RWPE2 (cell line): ENCODE results near the gene KRT9.
"Not testable (repeated sequence)": the region's sequence is repeated elsewhere in the genome, so short reads cannot be mapped to it uniquely, and the experiment has no call there.

ENCODE experiments used
- ATAC-seq: fragments of 200-7000 bp; cut with Tn5 transposase; 3 replicates; pipeline ENCODE4 v1.9.1; 2021; ENCODE audit warnings: low read depth
- DNase-seq: peaks from one replicate; pipeline ENCODE4 v3.0.0-alpha.2; 2020; ENCODE audit warnings: low spot score
- H3K27ac ChIP-seq: fragments of 450-650 bp; 2 replicates; pipeline ENCODE4 v1.5.1; 2017; ENCODE audit warnings: mild to moderate bottlenecking; ENCODE audit not compliant: poor library complexity, severe bottlenecking
- H3K27me3 ChIP-seq: fragments of 250-450 bp; sonication (Bioruptor Pico); 2 replicates; pipeline ENCODE4 v1.5.1; 2021; ENCODE audit warnings: mild to moderate bottlenecking, moderate library complexity; ENCODE audit not compliant: insufficient read depth, poor library complexity, severe bottlenecking
- H3K36me3 ChIP-seq: fragments of 250-450 bp; sonication (Bioruptor Pico); 2 replicates; pipeline ENCODE4 v1.5.1; 2020; ENCODE audit warnings: low read depth, mild to moderate bottlenecking, moderate library complexity
- H3K4me1 ChIP-seq: fragments of 250-450 bp; sonication (Bioruptor Pico); 2 replicates; pipeline ENCODE4 v1.5.1; 2021; ENCODE audit warnings: mild to moderate bottlenecking, moderate library complexity; ENCODE audit not compliant: insufficient read depth, poor library complexity, severe bottlenecking
- H3K4me3 ChIP-seq: fragments of 250-450 bp; sonication (Bioruptor Pico); 2 replicates; pipeline ENCODE4 v1.5.1; 2021; ENCODE audit warnings: mild to moderate bottlenecking, moderate library complexity; ENCODE audit not compliant: severe bottlenecking
- H3K9me3 ChIP-seq: fragments of 250-450 bp; sonication (Bioruptor Pico); 2 replicates; pipeline ENCODE4 v1.5.1; 2021; ENCODE audit warnings: mild to moderate bottlenecking, moderate library complexity; ENCODE audit not compliant: severe bottlenecking
- TF ChIP-seq, protein P1 (sequence below): fragments of 450-650 bp; IDR thresholded peaks from one replicate; pipeline ENCODE4 v1.5.1; 2017; ENCODE audit warnings: mild to moderate bottlenecking, moderate library complexity; ENCODE audit not compliant: poor library complexity, severe bottlenecking

Gene KRT9

DNA sequence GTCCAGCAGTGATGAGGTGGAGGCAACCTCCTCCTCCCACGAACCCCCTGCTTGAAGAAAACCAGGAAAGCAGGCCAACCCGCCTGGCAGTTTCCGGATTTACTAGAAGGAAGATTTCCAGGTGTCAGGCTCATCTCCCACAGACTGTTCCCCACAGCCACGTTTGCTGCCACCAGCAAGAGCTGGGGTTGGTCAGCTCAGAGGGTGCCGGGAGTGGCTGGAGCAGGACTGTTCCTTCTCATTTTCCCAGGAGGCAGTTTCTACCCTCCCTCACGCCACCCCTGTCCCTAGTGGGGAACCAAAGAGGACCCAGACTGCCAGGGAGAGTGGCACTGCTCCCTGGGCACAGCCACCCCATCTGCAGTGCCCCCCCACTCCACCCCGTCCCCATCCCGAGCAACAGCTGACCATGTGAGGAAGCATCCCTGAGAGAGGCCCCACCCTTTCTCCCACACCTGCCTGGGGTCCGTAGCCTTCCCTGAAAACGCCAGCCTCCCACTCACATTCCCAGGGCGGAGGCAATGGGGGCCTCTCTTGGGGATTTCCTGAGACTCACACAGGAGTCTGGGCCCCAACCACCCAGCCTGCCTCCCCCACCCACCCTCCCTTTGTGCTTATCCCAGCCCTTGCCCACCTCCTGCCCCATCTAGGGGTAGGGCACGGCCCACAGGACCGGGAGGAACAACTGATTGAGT, 46.6 kb upstream of the KRT9 start:
- Histone ChIP-seq H3K4me3 (no peak overlapping the region), H3K27ac (peak overlapping the region; percentile 99), H3K27me3 (no peaks in the 10 kb centered on the region), H3K9me3 (no peaks in the 10 kb centered on the region), H3K36me3 (peaks cover 30% of the 10 kb centered on the region), H3K4me1 (peaks cover 14% of the 10 kb centered on the region)
- DNase-seq (peak; percentile 89), ATAC-seq (peak; percentile 45)
- TF ChIP-seq, protein P1, sequence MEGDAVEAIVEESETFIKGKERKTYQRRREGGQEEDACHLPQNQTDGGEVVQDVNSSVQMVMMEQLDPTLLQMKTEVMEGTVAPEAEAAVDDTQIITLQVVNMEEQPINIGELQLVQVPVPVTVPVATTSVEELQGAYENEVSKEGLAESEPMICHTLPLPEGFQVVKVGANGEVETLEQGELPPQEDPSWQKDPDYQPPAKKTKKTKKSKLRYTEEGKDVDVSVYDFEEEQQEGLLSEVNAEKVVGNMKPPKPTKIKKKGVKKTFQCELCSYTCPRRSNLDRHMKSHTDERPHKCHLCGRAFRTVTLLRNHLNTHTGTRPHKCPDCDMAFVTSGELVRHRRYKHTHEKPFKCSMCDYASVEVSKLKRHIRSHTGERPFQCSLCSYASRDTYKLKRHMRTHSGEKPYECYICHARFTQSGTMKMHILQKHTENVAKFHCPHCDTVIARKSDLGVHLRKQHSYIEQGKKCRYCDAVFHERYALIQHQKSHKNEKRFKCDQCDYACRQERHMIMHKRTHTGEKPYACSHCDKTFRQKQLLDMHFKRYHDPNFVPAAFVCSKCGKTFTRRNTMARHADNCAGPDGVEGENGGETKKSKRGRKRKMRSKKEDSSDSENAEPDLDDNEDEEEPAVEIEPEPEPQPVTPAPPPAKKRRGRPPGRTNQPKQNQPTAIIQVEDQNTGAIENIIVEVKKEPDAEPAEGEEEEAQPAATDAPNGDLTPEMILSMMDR: no peak

DNA sequence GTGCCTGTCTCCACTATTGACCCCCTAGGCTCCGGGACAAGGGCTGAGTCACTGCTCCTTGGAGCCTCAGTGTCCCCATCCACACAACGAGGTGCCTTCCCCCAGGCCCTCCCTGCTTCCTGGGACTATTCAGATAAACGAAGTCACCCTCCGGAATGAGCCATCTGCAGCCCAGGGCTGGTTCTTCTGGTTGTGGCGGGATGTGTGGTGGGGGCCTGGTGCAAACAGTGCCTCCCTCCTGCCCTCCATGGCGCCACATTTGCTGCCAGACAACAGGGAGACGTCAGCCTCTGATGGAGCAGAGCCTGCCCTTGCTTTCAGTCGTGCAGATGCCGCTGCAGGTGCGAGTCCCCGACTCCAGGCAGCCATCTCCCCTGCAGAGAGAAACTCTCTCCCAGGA, 45.8 kb upstream of the KRT9 start:
- H3K27me3 ChIP-seq: no peaks in the 10 kb centered on the region
- TF ChIP-seq, protein P1: no peak
- H3K4me1 ChIP-seq: peaks cover 19% of the 10 kb centered on the region
- peak overlapping the region; percentile 99 for H3K27ac ChIP-seq
- H3K9me3 ChIP-seq: no peaks in the 10 kb centered on the region
- H3K4me3 ChIP-seq: no peak overlapping the region
- peaks cover 22% of the 10 kb centered on the region for H3K36me3 ChIP-seq
- peak; percentile 72 for DNase-seq
- ATAC-seq: peak; percentile 7

- H3K4me3 ChIP-seq: no peak overlapping the region
- peak overlapping the region; percentile 99 for H3K27ac ChIP-seq
- peak; percentile 68 for DNase-seq
- no peaks in the 10 kb centered on the region for H3K27me3 ChIP-seq
- no peaks in the 10 kb centered on the region for H3K9me3 ChIP-seq
- peaks cover 19% of the 10 kb centered on the region for H3K4me1 ChIP-seq
- ATAC-seq: no peak
- peaks cover 16% of the 10 kb centered on the region for H3K36me3 ChIP-seq
- TF ChIP-seq, protein P1: no peak
These were observed 45.3 kb upstream of the KRT9 start for GRCh38 chr17:41617136-41617535.

- Histone ChIP-seq H3K4me1 (peaks cover 15% of the 10 kb centered on the region), H3K27ac (peak overlapping the region; percentile 99)
- not testable (repeated sequence) for H3K36me3 ChIP-seq, H3K4me3 ChIP-seq, H3K27me3 ChIP-seq, ATAC-seq, H3K9me3 ChIP-seq
- peak; percentile 59 for DNase-seq
These were observed 44.6 kb upstream of the KRT9 start for GRCh38 chr17:41616486-41616885.

GRCh38 chr17:41615454-41615853, 43.6 kb upstream of the KRT9 start:
- Histone ChIP-seq H3K9me3 (no peaks in the 10 kb centered on the region), H3K36me3 (no peaks in the 10 kb centered on the region), H3K27me3 (no peaks in the 10 kb centered on the region), H3K4me3 (no peak overlapping the region), H3K27ac (peak overlapping the region; percentile 99), H3K4me1 (peaks cover 15% of the 10 kb centered on the region)
- ATAC-seq (peak; percentile 4), DNase-seq (peak; percentile 94)
- TF ChIP-seq, protein P1: peak; percentile 41

DNA sequence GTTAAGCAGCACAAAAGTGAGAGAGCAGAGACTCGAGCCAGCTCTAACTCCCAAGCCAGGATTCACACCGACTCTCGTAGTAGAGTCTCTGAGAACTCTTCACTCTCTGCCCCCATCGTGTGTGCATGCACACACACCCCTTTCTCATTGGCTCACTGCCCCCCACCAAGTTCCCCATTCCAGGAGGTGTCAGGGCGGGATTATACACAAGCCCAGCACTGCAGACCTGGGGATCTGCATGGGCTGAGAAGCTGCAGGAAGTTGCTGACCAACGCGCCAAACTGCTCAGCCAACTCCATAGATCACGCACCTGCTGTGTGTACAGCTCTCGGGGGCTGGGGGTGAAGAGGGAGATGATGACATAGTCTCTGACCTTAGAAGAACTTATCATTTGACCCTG, 42.9 kb upstream of the KRT9 start:
- not testable (repeated sequence) for H3K4me3 ChIP-seq, H3K27me3 ChIP-seq, H3K36me3 ChIP-seq, DNase-seq, H3K9me3 ChIP-seq, ATAC-seq
- Histone ChIP-seq H3K4me1 (peaks cover 15% of the 10 kb centered on the region), H3K27ac (peak overlapping the region; percentile 99)
